Right cardiac atrium (tissue), 5 donors: ENCODE measurements around the gene TNS3. TPM values are rescaled to one million over a fixed set of nuclear protein-coding genes. Genes with fewer than 3 reads are reported as not detected.

Experiments
- ATAC-seq, 2 donors: fragments of 200-7000 bp; cut with Tn5 transposase; one replicate each; pipeline versions ENCODE4 v1.8.0 to v1.9.1; 2020; ENCODE audit warnings: moderate library complexity in 2 of 2, mild to moderate bottlenecking in 1 of 2
- DNase-seq, 3 donors: peaks; one replicate each; pipeline ENCODE4 v3.0.0-alpha.2; 2020
- H3K27ac ChIP-seq: one replicate; pipeline ENCODE4 v1.5.1; 2013; ENCODE audit warnings: mild to moderate bottlenecking, low read length, control low read depth, moderate library complexity
- H3K27me3 ChIP-seq: one replicate; pipeline ENCODE4 v1.6.1; 2013; ENCODE audit not compliant: control insufficient read depth, insufficient read depth
- H3K4me1 ChIP-seq: one replicate; pipeline ENCODE4 v1.6.1; 2013; ENCODE audit warnings: low read length; ENCODE audit not compliant: control insufficient read depth, insufficient read depth
- H3K4me3 ChIP-seq: one replicate; pipeline ENCODE4 v1.5.1; 2013; ENCODE audit warnings: low read length, control low read depth
- H3K9me3 ChIP-seq: one replicate; pipeline ENCODE4 v1.6.1; 2013; ENCODE audit warnings: low read length; ENCODE audit not compliant: control insufficient read depth
- WGBS: extraction: QIAGEN DNeasy Blood & Tissue Kit; methylation state at CpG from one replicate; pipeline ENCODE4 v1.1.7; 2013; 5-methylcytosine and 5-hydroxymethylcytosine counted together
- intact Hi-C, 4 donors: fragments of 100-400 bp; cut with DNase I; formaldehyde crosslinking; loops; one replicate each; pipeline versions ENCODE4 v1.11.0 to v1.14.0; 2022 to 2023
- polyA plus RNA-seq: library from polyadenylated mRNA; stranded (reverse); fragments of 200-250 nt; gene quantifications from one replicate; pipeline ENCODE4 v1.2.3, GENCODE V29; 2013
- total RNA-seq, 4 donors: library from RNA; stranded (reverse); fragmentation: NEBNext Ultra II Directional; extraction: Animal tissue kit (Norgen Biotek cat#: 25700); gene quantifications; one replicate each; pipeline ENCODE4 v1.2.1, GENCODE V29; 2021
- donor health status: healthy with polysubstance abuse.
- donor health status: DM: no; HTN: yes; CAD: no.
- donor health status: DM: no; HTN: no; CAD: no.
- donor health status: DM: no; HTN: yes; CAD: no; lungs with severe emphysema.
- donor health status: DM: yes; HTN: yes; CAD: no.

The TNS3 gene
- total and polyA plus RNA-seq, 5 donors, result 19.7 to 48.3 (median 40.4) TPM

GRCh38 chr7:47226696-47227095 is 355.2 kb downstream of the TNS3 start:
- no peak for DNase-seq
- no peak overlapping the region for H3K4me3 ChIP-seq
- no peak overlapping the region for H3K27ac ChIP-seq
- WGBS, result 93% methylated on average over 5 of the region's 5 CpGs
- ATAC-seq, result no peak
- intact Hi-C loops, result no loop called here
- peaks cover 8% of the 10 kb centered on the region for H3K4me1 ChIP-seq
- H3K9me3 ChIP-seq, result no peaks in the 10 kb centered on the region
- H3K27me3 ChIP-seq, result no peaks in the 10 kb centered on the region

DNA sequence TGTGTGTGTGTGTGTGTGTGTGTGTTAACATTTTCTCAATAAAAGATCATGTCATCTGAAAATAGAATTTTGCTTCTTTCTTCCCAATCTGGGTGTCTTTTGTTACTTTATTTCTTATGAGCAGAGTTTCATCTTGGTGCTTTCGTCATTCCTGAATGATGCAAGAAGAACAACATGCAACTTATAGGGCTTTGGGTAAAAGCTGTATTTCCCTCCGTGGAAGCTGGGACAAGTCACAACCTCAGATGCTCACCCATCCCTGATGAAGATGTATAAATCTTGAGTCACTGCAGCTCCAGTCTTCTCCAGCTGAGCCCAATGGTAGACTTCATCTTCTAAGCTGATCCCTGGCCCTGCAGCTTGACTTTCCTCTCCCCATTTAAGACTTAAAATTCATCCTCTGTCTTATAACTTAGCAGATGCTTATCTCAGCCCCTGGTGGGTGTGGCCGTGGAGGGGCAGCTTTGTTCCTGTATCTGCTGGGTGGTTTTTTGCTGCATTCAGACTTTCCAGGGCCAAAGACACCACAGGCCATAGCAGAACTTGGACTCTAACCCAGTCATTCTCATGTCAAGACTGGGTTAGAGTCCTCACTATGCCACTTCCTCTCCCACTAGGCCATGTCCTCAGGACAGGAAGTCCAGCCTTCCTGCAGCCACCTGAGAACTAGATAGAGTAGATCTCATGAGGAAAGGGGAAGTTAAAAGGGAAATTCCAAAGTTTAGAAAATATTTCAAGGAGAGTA is 356.4 kb downstream of the TNS3 start:
- no peak for ATAC-seq
- Histone ChIP-seq H3K4me3 (no peak overlapping the region), H3K27me3 (no peaks in the 10 kb centered on the region), H3K27ac (no peak overlapping the region), H3K9me3 (no peaks in the 10 kb centered on the region), H3K4me1 (peaks cover 5% of the 10 kb centered on the region)
- intact Hi-C loops, result no loop called here
- 67% methylated on average over 3 of the region's 3 CpGs for WGBS
- DNase-seq, result no peak
